PC-9 (cell line): ENCODE results near the gene PHC2.

ENCODE experiments used
- CTCF ChIP-seq: fragments of 200-600 bp; sonication (generic); conservative IDR thresholded peaks from 2 replicates; pipeline ENCODE4 v1.6.1; 2017; ENCODE audit warnings: mixed run types, antibody characterized with exemption, mild to moderate bottlenecking, moderate library complexity
- EZH2 ChIP-seq: fragments of 200-600 bp; sonication (generic); IDR thresholded peaks from 2 replicates; pipeline ENCODE4 v1.8.0; 2017; ENCODE audit warnings: antibody characterized with exemption, low read depth

- TF ChIP-seq CTCF: no peak
- TF ChIP-seq EZH2: no peak
These were observed 56.4 kb downstream of the PHC2 start for GRCh38 chr1:33374336-33375105.
